Uterus (tissue), 4 donors: ENCODE results near the gene L2HGDH. TPM values are rescaled to one million over a fixed set of nuclear protein-coding genes. Genes with fewer than 3 reads are reported as not detected.

Source experiments
- DNase-seq, 2 donors: peaks; one replicate each; pipeline ENCODE4 v3.0.0-alpha.2; 2019 to 2020
- H3K27ac ChIP-seq, 2 donors: fragments of 200-600 bp; sonication (generic); 1 replicate in 1 of 2; 2 replicates in 1 of 2; pipeline ENCODE4 v1.5.1; 2016 to 2018
- H3K27me3 ChIP-seq, 2 donors: fragments of 200-600 bp; sonication (generic); one replicate each; pipeline ENCODE4 v1.5.1; 2018 to 2019; ENCODE audit warnings: control low read depth in 1 of 2
- H3K36me3 ChIP-seq, 2 donors: fragments of 200-600 bp; sonication (generic); one replicate each; pipeline ENCODE4 v1.5.1; 2019; ENCODE audit warnings: control low read depth in 1 of 2
- H3K4me1 ChIP-seq, 2 donors: fragments of 200-600 bp; sonication (generic); one replicate each; pipeline ENCODE4 v1.5.1; 2018 to 2019; ENCODE audit warnings: control low read depth in 1 of 2
- H3K4me3 ChIP-seq, 2 donors: fragments of 200-600 bp; sonication (generic); 1 replicate in 1 of 2; 2 replicates in 1 of 2; pipeline ENCODE4 v1.5.1; 2018 to 2019; ENCODE audit warnings: mild to moderate bottlenecking in 1 of 2
- H3K9me3 ChIP-seq, 2 donors: fragments of 200-600 bp; sonication (generic); one replicate each; pipeline ENCODE4 v1.5.1; 2019; ENCODE audit warnings: control low read depth in 1 of 2
- POLR2A ChIP-seq, 2 donors: fragments of 450-650 bp; IDR thresholded peaks; one replicate each; pipeline ENCODE4 v1.6.1; 2016; ENCODE audit warnings: antibody characterized with exemption in 2 of 2, mild to moderate bottlenecking in 1 of 2, moderate library complexity in 1 of 2
- intact Hi-C: fragments of 100-400 bp; cut with DNase I; formaldehyde crosslinking; loops from one replicate; pipeline ENCODE4 v1.15.1; 2023; ENCODE audit warnings: low total_unique reads
- total RNA-seq, 4 donors: library from RNA; depleted of rRNA in 3 of 4; stranded (reverse); fragments of >200 nt in 3 of 4; gene quantifications; one replicate each; pipeline versions ENCODE4 v1.1.0 to v1.2.4, GENCODE V29; 2014 to 2023
- TF ChIP-seq, protein P1 (sequence below), 4 experiments: fragments of 200-600 bp in 2 of 4; fragments of 450-650 bp in 2 of 4; sonication (generic) in 2 of 4; IDR thresholded peaks; one replicate each; pipeline ENCODE4 v1.5.1; 2016 to 2019; ENCODE audit warnings: antibody characterized with exemption in 4 of 4, mild to moderate bottlenecking in 2 of 4, moderate library complexity in 1 of 4
- donor health status: DM: yes; HTN: yes; CAD: no.

The L2HGDH gene
- total RNA-seq, 4 donors from 2014 or later = 0.29 to 7.9 (median 2.5) TPM

GRCh38 chr14:50242566-50243310 is 69.3 kb downstream of the L2HGDH start:
- H3K27ac ChIP-seq = no peak overlapping the region
- no peaks in the 10 kb centered on the region for H3K9me3 ChIP-seq
- H3K4me1 ChIP-seq = no peaks in the 10 kb centered on the region
- intact Hi-C loops = no loop called here
- TF ChIP-seq, protein P1, sequence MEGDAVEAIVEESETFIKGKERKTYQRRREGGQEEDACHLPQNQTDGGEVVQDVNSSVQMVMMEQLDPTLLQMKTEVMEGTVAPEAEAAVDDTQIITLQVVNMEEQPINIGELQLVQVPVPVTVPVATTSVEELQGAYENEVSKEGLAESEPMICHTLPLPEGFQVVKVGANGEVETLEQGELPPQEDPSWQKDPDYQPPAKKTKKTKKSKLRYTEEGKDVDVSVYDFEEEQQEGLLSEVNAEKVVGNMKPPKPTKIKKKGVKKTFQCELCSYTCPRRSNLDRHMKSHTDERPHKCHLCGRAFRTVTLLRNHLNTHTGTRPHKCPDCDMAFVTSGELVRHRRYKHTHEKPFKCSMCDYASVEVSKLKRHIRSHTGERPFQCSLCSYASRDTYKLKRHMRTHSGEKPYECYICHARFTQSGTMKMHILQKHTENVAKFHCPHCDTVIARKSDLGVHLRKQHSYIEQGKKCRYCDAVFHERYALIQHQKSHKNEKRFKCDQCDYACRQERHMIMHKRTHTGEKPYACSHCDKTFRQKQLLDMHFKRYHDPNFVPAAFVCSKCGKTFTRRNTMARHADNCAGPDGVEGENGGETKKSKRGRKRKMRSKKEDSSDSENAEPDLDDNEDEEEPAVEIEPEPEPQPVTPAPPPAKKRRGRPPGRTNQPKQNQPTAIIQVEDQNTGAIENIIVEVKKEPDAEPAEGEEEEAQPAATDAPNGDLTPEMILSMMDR (IDR thresholded peaks at IDR 0.05) = no peak
- TF ChIP-seq POLR2A (IDR thresholded peaks at IDR 0.05) = no peak
- H3K27me3 ChIP-seq = no peaks in the 10 kb centered on the region
- no peak for DNase-seq
- H3K4me3 ChIP-seq = no peak overlapping the region
- H3K36me3 ChIP-seq = no peaks in the 10 kb centered on the region

GRCh38 chr14:50242096-50242495 is 69.9 kb downstream of the L2HGDH start:
- no peak overlapping the region for H3K27ac ChIP-seq
- no peaks in the 10 kb centered on the region for H3K36me3 ChIP-seq
- no peaks in the 10 kb centered on the region for H3K27me3 ChIP-seq
- no peak for DNase-seq
- TF ChIP-seq, protein P1 (IDR thresholded peaks at IDR 0.05) = no peak
- no peak for TF ChIP-seq POLR2A (IDR thresholded peaks at IDR 0.05)
- intact Hi-C loops = no loop called here
- H3K4me3 ChIP-seq = no peak overlapping the region
- H3K4me1 ChIP-seq = no peaks in the 10 kb centered on the region
- no peaks in the 10 kb centered on the region for H3K9me3 ChIP-seq

DNA sequence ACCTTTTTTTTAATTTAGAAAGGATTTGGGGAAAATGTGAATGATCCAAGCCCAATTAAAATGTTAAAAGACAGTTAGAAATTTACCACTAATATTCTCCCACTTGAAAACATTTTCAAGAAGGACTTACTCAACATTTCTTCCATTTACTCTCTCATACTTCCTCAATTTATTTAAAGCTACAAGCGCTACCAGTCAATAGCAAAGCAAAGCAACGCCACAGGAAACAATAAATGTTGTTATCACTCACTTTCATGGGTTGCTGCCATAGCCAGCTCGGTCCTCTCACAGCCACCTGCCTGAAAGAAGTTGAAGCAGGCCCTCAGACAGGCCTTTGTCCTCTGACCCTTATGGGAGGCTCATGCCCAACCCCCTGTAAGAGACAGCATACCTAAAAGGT is 74.6 kb downstream of the L2HGDH start:
- Histone ChIP-seq H3K27me3 (no peaks in the 10 kb centered on the region), H3K4me3 (no peak overlapping the region), H3K4me1 (no peaks in the 10 kb centered on the region), H3K27ac (no peak overlapping the region), H3K36me3 (no peaks in the 10 kb centered on the region), H3K9me3 (no peaks in the 10 kb centered on the region)
- intact Hi-C loops = no loop called here
- no peak for TF ChIP-seq POLR2A (IDR thresholded peaks at IDR 0.05)
- TF ChIP-seq, protein P1 (IDR thresholded peaks at IDR 0.05) = no peak
- DNase-seq = no peak

DNA sequence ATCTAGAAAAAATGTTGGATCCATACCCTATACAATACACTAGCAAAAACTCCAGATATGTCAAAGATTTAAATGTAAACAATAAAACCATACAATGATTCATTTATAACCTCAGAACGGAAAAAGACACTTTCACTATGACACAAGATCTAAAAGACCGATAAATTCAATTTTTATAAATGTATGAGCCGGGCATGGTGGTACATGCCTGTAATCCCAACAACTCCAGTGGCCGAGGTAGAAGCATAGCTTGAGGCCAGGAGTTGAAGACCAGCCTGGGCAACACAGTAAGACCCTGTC is 78.1 kb downstream of the L2HGDH start:
- no peaks in the 10 kb centered on the region for H3K27me3 ChIP-seq
- no peaks in the 10 kb centered on the region for H3K9me3 ChIP-seq
- H3K36me3 ChIP-seq = no peaks in the 10 kb centered on the region
- H3K4me3 ChIP-seq = no peak overlapping the region
- TF ChIP-seq, protein P1 (IDR thresholded peaks at IDR 0.05) = no peak
- no peak for TF ChIP-seq POLR2A (IDR thresholded peaks at IDR 0.05)
- DNase-seq = no peak
- H3K4me1 ChIP-seq = peaks cover 0 to 5% of the 10 kb centered on the region in 2 donors
- intact Hi-C loops = no loop called here
- H3K27ac ChIP-seq = no peak overlapping the region

- TF ChIP-seq POLR2A (IDR thresholded peaks at IDR 0.05) = no peak
- TF ChIP-seq, protein P1 (IDR thresholded peaks at IDR 0.05) = no peak
- peaks cover 0 to 9% of the 10 kb centered on the region in 2 donors for H3K4me1 ChIP-seq
- DNase-seq = no peak
- no peak overlapping the region for H3K4me3 ChIP-seq
- intact Hi-C loops = no loop called here
- no peaks in the 10 kb centered on the region for H3K36me3 ChIP-seq
- no peak overlapping the region for H3K27ac ChIP-seq
- H3K9me3 ChIP-seq = no peaks in the 10 kb centered on the region
- H3K27me3 ChIP-seq = no peaks in the 10 kb centered on the region
Observed at GRCh38 chr14:50233166-50233950, 78.7 kb downstream of the L2HGDH start.
